Stimulated activated CD4-positive, alpha-beta T cell treated with anti-CD3 and anti-CD28 coated beads, Interleukin-4, amount 100 ng/mL, for 24 hours (primary cell): ENCODE data around the gene GUCY1A1.

ENCODE experiments used
- DNase-seq: peaks from one replicate; pipeline ENCODE4 v3.0.0-alpha.2; 2020

The GUCY1A1 gene

GRCh38 chr4:155660436-155660835, 6.2 kb upstream of the GUCY1A1 start:
- no peak for DNase-seq

DNA sequence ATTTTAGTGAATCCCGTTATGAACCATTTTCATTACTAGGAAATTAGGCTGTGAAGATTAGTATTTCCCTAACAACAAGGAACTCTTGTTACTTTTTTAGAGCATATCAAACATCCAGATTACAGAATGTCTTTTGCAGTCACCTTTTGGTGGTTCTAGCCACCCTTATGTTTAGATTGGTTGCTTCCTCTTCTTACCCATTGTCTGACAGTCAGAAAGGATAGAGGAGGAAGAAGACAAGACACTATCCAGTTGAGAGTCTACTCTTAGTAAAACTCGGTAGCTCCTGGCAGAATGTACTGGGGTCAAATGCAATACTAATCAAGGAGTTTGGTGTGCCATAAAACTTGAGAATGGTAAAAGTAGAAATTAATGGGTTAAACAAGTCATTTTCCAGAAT, 1.6 kb upstream of the GUCY1A1 start:
- no peak for DNase-seq

GRCh38 chr4:155667222-155667567, 547 bp downstream of the GUCY1A1 start:
- DNase-seq: peak; percentile 3

DNA sequence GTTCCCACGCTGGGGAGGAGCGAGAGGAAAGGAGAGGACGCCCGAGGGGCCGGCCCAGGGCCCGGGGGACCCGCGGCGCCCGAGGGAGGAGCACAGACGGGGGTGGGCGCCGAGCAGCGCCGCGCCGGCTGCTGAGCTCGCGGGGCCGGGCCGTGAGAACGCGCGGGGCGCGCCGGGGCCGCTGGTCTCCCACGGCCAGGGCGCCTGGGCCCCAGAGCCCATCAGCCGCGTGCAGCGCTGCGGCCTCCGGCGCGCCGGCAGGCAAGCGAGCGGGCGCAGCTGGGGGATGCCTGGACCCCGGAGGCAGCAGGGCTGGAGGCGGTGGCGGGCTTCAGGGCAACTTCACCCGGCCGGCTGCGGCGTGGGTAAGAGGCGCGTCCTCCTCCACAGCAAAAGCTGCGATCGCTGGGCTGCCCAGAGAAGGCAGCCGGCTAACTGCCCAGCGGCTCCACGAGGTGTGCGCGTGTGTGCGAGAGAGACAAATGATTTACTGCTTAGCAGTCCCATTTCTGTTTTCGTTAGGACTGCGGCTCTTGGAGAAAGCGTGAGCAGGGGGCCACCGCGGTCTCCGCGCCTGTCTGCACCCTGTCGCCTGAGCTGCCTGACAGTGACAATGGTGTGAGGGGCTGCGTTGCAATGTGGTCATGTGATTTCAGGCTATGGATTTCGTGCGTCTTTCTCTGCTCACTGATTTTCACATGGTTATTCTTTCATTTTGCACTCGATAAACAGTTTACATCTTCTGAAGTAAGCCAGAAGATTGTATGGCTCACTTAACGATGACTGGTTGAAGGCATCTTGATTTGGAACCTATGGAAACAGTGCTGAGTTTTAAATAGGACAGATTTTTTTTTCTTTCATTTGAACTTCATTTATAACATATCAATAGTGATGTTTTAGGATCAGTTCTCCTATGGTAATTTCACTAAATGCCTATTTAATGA, 1.2 kb downstream of the GUCY1A1 start:
- no peak for DNase-seq

DNA sequence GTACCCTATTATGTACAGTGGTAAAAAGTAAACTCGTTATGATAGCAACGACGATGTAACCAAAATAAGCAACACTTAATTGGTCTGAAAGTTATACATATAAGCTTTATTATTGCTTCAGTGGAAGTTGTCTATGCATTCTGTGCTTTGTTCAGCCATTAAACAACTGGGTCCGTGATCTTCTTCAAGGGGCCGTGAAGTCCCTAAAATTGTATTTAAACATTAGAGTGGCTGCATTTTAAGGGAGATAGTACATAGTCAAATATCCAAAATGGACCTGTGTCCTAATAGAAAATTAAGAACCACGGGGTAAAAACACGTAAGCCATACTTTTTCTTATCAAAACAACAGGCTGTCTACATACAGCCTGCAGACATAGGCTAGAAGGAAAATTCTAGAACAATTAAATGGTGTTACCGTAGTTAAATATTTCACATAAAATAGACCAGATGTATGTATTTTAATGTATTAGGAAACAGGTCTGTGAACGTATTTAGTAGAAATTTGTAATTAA, 2.1 kb downstream of the GUCY1A1 start:
- DNase-seq: no peak

- DNase-seq: no peak
Observed at GRCh38 chr4:155672342-155672741, 5.7 kb downstream of the GUCY1A1 start.

GRCh38 chr4:155673453-155673979, 6.9 kb downstream of the GUCY1A1 start:
- DNase-seq: no peak

- no peak for DNase-seq
Observed at GRCh38 chr4:155674669-155675071, 8.0 kb downstream of the GUCY1A1 start.

DNA sequence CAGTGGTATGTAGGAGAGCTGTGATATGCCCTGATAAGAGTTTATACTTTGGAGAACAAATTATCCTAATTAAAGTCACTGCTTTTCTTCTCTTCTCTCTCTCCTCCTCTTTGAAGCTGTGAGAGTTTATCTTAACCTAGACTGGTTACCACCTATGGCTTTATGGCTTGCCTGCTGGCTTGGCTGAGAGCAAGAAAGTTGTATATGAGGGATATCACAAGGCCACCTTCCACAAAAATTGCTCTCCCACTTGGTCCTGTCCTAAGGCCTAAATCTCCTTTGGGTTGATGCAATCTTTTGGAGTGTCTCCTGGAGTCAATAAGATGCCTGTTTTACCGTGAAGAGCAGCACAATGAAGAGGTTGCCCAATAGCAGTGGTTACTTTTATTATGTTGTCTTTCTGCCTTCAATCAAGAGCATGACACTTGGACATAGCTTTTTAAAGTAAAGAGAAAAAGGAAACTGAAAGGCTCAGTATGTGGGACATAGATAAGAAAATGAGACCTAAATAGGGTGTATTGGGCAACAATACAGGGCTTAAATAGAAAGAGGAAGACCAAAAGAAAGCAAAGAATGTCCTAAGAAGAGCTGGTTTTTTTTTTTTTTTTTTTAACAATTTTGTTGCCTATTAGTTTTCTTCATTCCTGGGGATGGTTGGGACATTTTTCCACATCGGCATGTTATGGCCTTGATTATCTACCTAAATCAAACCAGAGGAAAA, 9.2 kb downstream of the GUCY1A1 start:
- DNase-seq: no peak

- no peak for DNase-seq
Observed at GRCh38 chr4:155676430-155676825, 9.8 kb downstream of the GUCY1A1 start.

DNA sequence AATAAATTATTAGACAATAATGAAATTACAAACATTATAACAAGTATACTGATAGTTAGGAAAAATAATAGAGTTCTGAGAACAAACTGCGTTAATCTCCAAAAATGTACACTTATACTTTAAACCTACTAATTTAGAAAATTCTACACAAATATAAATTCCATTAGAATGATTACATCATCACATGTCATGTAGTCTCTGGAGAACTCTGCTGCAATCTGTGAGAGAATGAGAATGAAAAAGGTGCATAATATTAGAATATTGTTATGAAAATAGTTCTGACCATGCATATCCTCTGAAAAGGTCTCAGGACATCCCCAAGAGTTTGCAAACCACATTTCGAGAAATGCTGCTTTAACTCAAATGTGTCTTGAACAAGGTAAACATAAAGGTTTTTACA, 11.4 kb downstream of the GUCY1A1 start:
- no peak for DNase-seq

GRCh38 chr4:155679343-155679742, 12.7 kb downstream of the GUCY1A1 start:
- DNase-seq: no peak

DNA sequence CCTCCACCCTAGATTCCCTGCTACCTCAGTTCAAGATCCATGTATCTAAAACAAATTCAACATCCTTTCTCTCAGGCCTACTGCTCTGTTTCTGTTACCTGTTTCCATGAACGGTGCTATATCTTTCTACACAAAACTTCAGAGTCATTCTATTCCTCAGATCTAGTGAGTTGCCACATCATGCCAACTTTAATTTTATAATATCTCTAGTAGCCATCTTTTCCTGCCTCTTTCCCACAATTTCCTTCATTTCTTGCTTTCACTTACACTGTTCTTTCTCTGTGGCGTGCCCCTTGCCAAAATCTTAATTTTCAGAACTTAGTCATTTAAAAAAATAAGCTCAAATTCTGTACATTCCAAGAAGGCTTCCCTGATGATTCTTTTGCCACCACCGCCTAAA, 15.2 kb downstream of the GUCY1A1 start:
- DNase-seq: no peak

DNA sequence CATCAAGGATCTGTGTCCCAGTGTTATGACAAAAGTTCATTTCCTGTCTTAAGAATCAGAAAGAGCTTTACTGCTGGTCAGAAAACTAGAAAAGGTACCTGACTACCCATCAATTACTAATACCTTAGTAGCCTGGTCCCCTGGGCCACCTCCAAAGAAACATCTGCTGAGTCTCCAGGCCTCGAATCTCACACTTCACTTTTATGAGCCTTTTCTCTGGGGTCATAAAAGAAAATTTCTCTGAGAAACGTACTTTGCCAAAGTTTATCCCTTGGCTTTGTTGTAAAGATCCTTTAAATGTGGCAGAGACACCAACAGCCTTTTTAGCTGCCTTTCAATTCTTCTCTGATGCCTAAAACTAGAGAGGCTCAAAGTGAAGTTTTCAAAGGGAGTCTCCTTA, 17.8 kb downstream of the GUCY1A1 start:
- DNase-seq: no peak

GRCh38 chr4:155684892-155685541, 18.4 kb downstream of the GUCY1A1 start:
- DNase-seq: no peak

GRCh38 chr4:155687380-155687982, 20.8 kb downstream of the GUCY1A1 start:
- no peak for DNase-seq

GRCh38 chr4:155688211-155688610, 21.6 kb downstream of the GUCY1A1 start:
- DNase-seq: no peak

- DNase-seq: no peak
Observed at GRCh38 chr4:155688860-155689259, 22.2 kb downstream of the GUCY1A1 start.

- no peak for DNase-seq
Observed at GRCh38 chr4:155690044-155690837, 23.6 kb downstream of the GUCY1A1 start.

- no peak for DNase-seq
Observed at GRCh38 chr4:155692361-155692760, 25.7 kb downstream of the GUCY1A1 start.

- no peak for DNase-seq
Observed at GRCh38 chr4:155693015-155693663, 26.5 kb downstream of the GUCY1A1 start.
